HG02840 (cell line): ENCODE data around the gene CCDC136.

Source experiments
- ATAC-seq: cut with Tn5 transposase; IDR thresholded peaks from one replicate; pipeline ENCODE4 v1.9.1; 2021; ENCODE audit warnings: mild to moderate bottlenecking, moderate library complexity, moderate number of reproducible peaks; ENCODE audit not compliant: unreplicated experiment, low FRiP score

Gene CCDC136

GRCh38 chr7:128830231-128831177 is 38.7 kb downstream of the CCDC136 start, which contains the start of gene FLNC:
Gene FLNC, plus strand, starts transcription at chr7:128830406. Its CDS starts 232 bp downstream, at chr7:128830638.
- ATAC-seq, result no peak

DNA sequence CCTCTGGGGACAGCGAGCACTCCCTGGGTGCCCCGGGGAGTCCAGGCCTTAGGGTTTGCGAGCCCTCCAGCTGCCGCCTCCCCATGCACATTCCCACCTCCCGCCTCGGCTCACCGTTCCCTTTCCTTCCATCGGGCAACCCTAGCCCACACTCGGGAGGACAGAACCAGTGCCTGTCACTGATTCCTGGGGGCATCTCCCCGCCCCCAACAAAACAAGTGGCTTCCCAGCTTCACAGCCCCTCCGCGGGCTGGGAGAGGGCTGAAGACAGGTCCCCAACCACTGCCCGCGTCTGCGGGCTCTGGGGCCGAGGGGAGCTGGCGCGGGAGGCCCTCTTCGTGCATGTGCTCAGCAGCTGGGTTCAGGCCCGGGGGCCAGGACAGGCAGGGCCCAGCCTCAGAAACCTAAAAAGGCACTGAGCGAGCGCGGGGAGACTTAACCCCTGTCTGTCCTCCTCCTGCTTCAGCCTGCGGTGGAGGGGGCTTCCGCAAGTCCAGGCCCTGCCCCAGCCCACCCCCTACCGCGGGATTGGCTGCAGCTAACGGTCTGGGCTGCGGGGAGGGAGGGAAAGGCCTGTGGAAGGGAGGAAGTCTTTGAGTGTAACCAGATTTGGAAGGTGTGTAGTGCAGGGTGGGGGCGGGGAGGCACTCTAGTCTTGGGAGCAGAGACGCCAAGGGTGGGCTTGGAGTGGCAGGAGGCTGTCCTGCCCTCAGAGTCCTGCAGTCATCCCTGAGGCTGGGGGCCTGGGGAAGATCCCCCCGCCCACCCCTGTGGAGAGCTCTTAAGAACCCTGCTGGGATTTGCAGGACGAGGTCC is 39.6 kb downstream of the CCDC136 start:
- ATAC-seq, result no peak

GRCh38 chr7:128831994-128832879 is 40.5 kb downstream of the CCDC136 start:
- no peak for ATAC-seq

GRCh38 chr7:128832880-128833147 is 41.0 kb downstream of the CCDC136 start:
- ATAC-seq, result no peak

- ATAC-seq, result no peak
Observed at GRCh38 chr7:128833148-128833945, 41.6 kb downstream of the CCDC136 start.

DNA sequence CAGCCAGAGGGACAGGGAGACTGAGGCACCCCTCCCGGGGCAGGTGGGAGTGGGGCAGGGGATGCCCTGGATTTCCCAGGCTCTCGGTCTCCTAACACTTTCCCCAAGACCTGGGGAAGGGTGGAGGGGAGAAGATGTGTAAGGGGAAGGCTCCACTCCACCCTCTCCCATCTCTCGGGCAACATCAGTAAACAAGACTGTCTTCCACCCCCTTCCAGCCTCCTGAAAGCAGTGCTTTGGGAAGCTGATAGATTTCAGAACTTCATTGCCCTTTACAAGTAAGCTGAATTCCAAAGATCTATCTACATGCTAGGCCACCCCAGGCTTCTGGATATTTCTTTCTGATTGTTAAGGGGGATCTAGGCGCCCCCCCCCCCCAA is 42.2 kb downstream of the CCDC136 start:
- ATAC-seq, result no peak

GRCh38 chr7:128835231-128835751 is 43.5 kb downstream of the CCDC136 start:
- ATAC-seq, result no peak

- ATAC-seq, result no peak
Observed at GRCh38 chr7:128835790-128836641, 44.2 kb downstream of the CCDC136 start.

- no peak for ATAC-seq
Observed at GRCh38 chr7:128836729-128837348, 45.1 kb downstream of the CCDC136 start.

DNA sequence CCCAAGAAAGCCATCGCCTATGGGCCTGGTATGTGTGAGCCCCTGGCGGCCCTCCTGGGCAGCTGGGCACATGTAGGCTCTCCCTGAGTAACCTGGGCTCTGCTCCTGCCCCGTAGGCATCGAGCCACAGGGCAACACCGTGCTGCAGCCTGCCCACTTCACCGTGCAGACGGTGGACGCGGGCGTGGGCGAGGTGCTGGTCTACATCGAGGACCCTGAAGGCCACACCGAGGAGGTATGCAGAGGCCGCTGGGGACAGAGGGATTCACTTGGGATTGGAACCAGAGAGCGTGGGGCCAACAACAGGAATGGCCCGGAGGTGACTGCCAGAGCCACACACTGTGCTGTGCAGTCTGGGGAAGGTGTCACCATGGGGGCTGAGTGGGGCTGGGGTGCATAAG is 45.8 kb downstream of the CCDC136 start:
- ATAC-seq, result no peak

- no peak for ATAC-seq
Observed at GRCh38 chr7:128838109-128838779, 46.5 kb downstream of the CCDC136 start.

DNA sequence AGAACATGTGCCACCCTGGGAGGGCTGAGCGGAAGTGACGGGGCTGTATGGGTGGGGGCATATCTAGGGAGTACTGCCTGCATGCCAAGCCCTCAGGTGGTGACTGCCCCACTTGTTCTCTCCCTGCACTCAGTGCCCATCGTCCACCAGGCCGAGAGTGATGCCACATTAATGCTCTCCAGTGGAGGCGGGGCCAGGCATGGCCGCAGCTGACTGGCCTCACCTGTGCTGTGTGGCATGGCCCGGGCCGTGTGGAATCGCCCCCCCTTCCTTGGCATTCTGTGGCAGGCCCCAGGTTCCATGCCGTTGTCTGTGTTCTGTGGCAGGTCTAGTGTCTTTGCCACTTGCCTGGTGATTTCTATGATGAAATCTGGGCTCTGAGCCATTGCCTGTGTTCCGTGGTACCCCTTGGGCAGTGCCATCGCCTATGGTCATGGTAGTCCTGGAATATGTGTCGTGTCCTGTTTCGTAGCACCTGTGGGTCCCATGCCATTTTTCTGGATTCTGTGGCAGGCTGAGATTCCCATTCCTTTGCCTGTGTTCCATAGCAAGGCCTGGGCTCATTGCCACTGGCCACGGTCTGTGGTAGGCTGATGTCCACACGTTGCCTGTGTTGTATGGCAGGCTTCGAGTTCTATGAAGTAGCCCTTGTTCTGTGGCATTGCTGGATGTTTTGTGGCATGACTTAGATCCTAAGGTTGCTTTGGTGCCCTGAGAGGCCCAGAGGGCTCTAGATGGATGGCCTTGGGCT is 47.4 kb downstream of the CCDC136 start:
- no peak for ATAC-seq

DNA sequence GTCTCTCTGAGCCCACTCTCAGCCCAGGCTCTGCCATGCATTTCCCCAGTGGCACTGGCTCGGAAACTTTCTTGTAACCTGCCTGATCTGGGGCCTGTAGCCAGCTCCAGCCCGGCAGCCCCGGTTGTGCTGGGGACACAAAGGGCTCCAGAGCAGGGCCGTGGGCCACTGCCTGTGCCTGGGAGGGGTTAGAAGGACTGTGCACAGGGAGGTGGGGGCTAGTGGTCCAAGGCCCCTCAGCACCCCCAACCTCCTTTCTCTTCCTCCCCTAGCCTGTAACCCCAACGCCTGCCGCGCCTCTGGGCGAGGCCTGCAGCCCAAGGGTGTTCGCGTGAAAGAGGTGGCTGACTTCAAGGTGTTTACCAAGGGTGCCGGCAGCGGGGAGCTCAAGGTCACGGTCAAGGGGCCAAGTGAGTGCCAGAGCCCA is 48.0 kb downstream of the CCDC136 start:
- no peak for ATAC-seq

DNA sequence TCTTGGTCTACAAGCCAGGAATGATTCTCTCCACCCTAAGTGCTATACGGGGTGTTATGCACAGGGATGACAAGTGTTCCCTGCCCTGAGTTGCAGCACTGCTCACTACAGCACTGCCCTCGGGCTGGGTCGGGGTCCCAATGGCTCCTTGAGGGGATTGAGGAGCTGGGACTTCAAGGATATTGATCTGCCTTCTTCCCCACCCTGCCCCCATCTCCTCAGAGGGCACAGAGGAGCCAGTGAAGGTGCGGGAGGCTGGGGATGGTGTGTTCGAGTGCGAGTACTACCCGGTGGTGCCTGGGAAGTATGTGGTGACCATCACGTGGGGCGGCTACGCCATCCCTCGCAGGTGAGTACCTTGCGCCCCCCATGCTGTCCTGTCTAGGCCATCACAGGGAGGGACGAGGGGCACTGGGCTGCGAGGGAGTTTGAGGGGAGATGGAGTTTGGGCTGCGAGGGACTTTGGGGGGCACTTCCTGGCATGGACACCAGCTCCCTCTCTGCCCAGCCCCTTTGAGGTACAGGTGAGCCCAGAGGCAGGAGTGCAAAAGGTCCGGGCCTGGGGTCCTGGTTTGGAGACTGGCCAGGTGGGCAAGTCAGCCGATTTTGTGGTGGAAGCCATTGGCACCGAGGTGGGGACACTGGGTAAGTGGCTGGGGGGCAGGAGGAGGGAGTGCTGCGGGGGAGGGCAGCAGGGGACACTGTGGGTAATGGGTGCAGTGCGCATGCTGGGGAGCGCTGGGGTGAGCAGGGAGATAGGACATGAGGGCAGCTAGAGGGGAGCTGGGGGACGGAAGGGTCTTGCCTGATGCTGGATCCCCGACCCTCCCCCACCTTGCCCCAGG is 48.8 kb downstream of the CCDC136 start:
- ATAC-seq, result no peak

GRCh38 chr7:128841171-128841690 is 49.5 kb downstream of the CCDC136 start:
- ATAC-seq, result no peak
